Activated T-cell treated with anti-CD3 and anti-CD28 coated beads, Interleukin-2, amount 50 U/mL, for 48 hours (primary cell): Measurements from ENCODE around the gene SLC22A9.
"Not testable (repeated sequence)": the region's sequence is repeated elsewhere in the genome, so short reads cannot be mapped to it uniquely, and the experiment has no call there.

Experiments used
- DNase-seq, 2 experiments: peaks; one replicate each; pipeline ENCODE4 v3.0.0-alpha.2; 2020

SLC22A9 gene

DNA sequence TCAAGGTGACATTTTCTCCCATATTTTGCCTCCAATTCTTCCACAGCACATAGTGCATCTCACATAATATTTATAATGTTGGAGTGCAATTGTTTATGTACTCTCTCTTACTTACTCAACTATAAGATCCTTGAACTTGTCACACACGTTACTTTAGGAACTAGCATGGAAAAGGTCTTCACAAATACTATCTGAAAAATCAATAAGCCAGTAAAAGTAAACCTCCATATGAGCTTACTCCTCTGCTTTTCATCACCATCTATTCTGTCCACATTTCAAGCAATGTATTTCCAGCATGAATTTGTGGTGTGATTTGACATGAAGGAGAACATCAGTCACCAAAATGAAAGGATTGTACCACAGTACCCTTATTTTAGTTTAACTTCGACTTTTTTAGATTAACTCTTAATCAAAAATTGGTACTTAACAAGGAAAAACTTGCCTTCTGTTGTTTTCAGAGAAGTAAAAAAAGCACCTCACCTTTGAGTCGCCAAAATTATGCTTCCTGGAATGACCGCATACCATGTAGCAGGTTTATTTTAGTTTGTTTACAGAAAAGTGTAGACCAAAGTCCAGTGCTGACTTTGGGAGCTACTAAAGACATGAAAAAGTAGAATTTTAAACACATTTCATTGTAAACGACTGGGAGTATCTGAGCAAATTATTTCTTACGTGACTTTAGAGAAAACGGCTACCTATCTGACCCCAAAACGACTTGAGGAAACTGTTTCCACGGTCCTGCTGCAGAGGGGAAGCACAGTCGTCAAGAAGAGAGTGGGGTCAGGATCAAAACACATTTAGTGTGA lies at the start of gene SLC22A9:
SLC22A9 (plus strand) TSS at position 621 of the 806 bp plus-strand sequence. CDS start 272 bp downstream, outside the sequence.
- no peak for DNase-seq

DNA sequence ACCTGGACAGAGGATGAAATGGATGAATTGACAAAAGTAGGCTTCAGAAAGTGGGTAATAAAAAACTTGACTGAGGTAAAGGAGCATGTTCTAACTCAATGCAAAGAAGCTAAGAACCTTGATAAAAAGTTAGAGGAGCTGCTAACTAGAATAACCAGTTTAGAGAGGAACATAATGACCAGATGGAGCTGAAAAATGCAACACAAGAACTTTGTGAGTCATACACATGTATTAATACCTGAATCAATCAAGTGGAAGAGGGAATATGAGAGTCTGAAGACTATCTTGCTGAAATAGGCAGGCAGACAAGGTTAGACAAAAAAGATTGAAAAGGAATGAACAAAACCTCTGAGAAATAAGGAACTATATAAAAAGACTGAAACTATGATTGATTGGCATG lies 47.9 kb upstream of the SLC22A9 start:
- no peak for DNase-seq

DNA sequence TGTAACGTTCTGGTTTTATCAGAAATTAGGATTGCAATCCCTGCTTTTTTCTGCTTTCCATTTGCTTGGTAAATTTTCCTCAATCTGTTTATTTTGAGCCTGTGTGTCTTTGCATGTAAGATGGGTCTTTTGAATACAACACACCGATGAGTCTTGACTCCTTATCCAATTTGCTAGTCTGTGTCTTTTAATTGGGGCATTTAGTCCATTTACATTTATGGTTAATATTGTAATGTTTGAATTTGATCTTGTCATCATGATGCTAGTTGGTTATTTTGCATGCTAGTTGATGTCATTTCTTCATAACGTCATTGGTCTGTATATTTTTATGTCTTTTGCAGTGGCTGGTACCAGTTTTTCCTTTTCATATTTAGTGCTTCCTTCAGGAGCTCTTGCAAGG lies 34.5 kb upstream of the SLC22A9 start:
- not testable (repeated sequence) for DNase-seq

DNA sequence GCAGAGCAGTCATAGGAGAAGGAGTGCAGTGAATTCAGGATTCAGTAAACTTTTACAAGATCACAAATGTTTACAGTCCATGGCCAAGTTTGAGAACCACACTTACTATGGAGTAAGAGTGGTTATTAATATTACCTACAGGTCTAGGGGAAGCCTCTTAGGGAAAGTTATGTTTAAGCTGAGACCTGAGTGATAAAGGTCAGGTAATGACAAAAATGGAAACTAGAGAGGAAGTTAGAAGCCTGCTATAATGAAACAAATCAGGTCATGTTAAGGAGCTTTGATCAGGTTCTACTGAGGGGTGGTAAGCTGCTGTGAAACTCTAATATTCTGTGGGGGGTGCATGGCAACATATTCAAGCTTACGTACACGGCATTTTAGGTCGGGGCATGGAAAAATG lies 32.5 kb upstream of the SLC22A9 start:
- no peak for DNase-seq

DNA sequence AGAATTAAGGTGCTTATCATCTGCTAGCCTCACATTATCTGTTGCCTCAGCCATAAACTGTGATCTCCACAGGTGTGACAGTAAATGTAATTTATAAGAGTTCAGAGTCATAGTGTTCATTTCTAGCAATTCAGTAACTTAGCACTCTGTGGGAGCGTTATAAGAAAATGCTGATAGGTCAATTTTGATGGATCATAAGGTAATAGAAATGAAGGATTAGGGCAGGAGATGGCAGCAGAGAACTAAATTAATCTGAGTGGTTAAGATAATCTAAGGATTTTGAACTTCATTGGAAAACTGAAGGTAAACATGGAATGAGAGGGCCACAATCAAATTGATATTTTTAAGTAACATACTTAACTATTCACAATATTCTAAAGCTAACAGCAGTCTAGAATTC lies 26.5 kb upstream of the SLC22A9 start:
- DNase-seq: no peak

DNA sequence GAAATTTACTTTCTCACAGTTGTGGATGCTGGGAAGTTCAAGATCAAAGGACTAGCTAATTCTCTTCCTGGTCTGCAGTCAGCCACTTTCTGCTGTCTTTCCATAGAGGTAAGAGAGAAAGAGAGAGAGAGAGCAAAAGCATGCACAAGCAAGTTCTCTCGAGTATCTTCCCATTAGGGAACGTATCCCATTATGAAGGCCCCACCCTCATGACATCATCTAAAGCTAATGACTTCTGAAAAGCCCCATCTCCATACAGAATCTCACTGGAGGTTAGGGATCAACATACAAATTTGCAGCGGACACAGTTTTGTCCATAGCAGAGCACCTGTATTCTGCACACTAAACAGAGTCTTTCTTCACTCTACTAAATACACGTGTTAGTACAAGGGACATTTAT lies 17.4 kb upstream of the SLC22A9 start:
- DNase-seq: no peak

DNA sequence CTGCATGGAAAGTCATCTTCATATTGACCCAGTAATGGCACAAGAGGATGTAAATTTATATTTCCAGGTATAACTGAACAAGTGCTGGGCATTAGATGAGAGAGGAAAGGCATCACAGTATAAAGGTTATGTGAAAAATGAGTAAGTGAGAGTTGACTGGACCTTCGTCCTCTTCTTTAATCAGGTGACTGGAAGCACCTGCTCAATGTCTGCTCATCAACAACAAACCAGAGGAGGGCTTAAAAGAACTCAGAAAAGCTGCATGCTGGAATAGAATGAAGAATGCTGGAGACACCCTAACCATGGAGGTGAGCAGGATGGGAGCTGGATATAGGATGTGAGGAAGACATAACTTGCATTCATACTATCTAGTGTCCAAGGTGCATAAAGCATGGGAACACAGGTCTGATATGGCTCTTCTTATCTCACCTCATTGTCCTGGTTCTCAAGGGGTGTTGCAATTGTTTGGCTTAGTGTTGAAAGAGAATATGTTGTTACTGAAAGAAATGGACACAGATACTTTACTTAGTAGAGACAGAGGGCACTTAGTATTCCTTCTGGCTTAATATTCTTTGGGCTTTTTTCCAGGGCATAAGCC lies 7.3 kb upstream of the SLC22A9 start:
- DNase-seq: no peak

DNA sequence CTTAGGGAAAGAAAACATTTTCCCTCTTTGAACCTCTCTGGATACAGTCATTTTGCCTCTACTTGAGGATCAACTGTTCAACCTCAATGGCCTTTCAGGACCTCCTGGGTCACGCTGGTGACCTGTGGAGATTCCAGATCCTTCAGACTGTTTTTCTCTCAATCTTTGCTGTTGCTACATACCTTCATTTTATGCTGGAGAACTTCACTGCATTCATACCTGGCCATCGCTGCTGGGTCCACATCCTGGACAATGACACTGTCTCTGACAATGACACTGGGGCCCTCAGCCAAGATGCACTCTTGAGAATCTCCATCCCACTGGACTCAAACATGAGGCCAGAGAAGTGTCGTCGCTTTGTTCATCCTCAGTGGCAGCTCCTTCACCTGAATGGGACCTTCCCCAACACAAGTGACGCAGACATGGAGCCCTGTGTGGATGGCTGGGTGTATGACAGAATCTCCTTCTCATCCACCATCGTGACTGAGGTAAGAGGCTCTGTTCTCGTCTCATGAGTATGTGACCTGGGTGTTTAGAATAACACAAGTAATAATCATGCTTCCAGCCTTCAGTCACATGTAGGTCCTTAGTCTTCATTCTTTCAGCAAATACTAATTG lies 495 bp downstream of the SLC22A9 start:
- no peak for DNase-seq

DNA sequence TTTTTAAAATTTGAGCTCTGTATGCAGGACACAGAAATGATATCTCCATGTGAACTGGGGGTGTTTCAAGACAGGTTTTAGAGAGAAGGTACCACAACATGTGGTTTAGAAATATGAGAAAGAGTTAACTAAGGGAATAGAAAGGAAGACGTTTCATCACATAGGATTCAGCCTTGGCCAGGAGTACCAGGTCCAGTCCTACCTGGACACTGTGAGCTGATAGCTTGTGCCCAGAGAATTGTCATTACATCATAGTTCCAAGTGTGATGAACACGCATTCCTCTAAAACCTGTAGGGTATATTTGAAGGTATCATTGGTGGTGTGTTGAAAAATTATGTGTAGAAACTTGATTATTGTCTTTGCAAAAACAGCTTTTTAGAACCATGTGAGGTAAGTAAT lies 1.8 kb downstream of the SLC22A9 start:
- DNase-seq: no peak

DNA sequence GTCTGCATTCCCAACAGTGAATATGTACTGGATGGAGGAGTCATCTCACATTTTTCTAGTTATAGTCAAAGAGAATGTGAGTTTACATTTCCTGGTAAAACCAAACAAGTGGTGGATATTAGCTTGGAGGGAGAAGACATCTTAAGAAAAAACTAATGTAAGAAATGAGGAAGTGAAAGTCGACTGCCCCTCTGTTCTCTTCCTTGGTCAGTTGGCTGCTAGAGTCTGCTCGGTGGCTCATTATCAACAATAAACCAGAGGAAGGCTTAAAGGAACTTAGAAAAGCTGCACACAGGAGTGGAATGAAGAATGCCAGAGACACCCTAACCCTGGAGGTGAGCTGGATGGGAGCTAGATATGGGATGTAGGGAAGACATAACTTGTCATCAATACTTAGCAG lies 5.8 kb downstream of the SLC22A9 start:
- no peak for DNase-seq

DNA sequence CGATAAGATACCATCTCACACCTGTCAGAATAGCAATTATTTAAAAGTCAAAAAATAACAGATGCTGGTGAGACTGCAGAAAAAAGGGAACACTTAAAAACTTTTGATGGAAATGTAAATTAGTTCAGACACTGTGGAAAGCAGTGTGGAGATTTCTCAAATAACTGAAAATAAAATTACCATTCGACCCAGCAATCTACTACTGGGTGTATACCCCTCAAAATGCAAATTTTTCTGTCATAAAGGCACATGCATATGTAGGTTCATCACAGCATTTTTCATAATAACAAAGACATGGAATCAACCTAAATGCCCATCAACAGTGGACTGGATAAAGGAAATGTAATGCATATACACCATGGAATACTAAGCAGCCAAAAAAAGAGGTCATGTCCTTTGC lies 10.5 kb downstream of the SLC22A9 start:
- DNase-seq: no peak

DNA sequence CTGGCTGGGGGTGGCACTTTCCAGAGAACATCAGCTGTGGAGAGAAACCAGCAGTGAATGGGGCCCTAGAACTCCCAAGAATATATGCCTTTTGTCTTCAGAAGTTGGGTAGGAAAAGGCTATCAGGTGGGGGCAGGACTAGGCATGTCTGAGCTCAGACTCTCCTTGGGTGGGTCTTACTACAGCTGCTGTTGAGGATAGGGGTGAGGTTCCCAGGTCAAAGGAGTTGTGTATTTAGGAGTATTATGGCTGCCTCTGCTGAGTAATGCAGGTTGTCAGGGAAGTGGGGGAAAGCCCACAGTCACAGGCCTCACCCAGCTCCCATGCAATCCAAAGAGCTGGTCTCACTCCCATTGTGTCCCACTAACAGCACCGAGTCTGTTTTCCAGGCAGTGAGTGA lies 26.1 kb downstream of the SLC22A9 start:
- no peak for DNase-seq

DNA sequence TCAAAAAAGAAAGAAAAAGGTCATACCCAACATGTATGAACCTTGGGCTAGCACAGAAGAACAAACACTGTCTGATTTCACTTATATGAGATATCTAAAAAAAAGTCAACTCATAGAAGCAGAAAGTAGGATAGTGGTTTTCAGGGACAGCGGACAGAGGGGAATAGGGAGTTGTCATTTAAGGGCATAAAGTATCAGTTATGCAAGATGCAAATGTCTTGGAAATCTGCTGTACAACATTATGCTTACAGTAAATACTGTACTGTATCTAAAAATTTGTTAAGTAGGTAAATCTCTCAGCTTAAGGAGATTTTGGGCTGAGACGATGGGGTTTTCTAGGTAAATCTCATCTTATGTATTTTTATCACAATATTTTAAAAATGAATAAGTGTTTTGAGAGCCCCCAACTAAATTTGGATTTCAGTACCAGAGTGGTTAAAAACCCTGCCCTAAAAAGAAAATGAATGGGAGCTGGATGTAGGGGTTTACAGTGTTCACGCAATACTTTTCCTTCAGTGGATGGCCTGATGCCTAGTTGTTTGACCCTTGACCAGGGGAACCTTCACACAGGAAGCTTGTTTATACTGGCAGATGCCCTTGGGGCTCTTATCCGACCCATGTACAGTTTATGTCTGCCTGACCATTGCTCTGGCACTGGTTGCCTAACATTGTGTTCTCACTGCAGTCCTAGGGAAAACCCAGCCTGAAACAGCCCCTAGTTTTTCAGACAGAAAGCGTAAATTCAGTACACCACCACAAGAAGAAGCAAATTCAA lies 34.8 kb downstream of the SLC22A9 start:
- no peak for DNase-seq

DNA sequence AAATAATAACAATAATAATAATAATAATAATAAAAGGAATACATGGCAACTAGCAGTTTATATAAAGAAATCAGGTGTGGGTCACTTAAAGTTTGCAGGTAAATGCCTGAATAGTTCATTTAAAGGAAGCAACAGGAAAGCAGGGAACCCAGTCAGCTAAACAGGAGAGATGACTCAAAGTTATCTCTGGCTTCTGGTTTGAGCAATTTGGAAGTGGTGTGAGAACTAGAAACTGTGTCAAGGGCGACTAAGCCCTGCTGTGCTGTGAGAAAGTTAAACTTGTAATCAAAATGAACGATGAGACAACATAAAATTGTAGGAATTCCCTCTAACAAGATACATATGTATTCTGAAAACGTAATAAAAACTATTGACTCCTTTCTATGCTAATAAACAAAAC lies 35.5 kb downstream of the SLC22A9 start:
- no peak for DNase-seq

DNA sequence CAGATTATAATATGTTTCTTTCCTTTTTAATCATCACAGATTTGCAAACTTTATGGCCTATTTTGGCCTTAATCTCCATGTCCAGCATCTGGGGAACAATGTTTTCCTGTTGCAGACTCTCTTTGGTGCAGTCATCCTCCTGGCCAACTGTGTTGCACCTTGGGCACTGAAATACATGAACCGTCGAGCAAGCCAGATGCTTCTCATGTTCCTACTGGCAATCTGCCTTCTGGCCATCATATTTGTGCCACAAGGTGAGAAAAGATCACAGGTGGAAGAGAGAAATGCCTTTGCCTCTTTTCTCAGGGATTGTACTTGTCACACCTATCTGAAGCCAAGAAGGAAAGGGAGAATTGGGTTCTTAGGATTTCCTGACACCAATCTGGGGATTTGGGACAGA lies 36.9 kb downstream of the SLC22A9 start:
- DNase-seq: no peak

DNA sequence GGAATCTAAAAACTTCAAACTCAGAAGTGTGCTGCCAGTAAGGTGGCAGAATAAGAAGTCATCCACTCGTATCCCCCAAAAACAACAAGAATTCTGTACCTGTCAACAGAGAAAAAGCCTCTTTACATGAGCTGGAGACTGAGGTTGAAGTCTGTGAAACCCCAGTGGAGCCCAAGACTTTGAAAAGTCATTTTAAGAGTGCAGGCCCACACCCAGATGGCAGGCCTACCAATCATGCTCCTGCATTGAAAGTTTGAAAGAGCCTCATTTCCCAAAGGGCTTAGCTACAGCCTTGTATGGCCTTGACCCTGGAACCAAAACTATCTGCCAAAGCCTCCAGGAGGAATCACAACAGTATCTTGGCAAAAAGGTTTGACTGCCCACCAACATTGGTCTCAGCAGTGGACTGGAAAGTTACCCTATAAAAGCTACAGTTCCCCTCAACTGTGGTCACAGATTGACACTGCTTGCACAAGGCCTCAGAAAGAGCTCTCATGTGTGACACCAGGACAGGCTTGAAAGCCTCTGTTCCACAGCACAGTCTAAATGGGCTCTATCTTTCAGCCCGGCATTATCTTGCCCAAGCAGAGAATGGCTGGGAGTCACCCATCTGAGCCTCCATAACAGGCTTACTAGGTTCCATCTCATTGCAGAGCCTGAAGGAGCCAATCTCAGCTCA lies 47.7 kb downstream of the SLC22A9 start:
- no peak for DNase-seq

DNA sequence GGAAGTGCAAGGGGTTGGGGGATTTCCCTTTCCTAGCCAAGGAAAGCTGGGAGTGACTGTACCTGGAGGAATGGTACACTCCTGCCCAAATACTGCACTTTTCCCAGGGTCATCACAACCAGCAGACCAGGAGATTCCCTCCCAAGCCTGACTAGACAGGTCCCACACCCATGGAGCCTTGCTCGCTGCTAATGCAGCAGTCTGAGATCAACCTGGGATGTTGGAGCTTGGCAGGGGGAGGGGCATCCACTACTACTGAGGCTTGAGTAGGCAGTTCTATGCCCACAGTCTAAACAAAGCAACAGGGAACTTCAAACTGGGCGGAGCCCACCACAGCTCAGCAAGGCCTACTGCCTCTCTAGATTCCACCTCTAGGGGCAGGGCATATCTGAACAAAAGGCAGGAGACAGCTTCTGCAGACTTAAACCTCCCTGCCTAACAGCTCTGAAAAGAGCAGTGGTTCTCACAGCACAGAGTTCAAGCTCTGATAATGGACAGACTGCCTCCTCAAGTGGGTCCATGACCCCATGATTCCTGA lies 58.5 kb downstream of the SLC22A9 start:
- DNase-seq: no peak

DNA sequence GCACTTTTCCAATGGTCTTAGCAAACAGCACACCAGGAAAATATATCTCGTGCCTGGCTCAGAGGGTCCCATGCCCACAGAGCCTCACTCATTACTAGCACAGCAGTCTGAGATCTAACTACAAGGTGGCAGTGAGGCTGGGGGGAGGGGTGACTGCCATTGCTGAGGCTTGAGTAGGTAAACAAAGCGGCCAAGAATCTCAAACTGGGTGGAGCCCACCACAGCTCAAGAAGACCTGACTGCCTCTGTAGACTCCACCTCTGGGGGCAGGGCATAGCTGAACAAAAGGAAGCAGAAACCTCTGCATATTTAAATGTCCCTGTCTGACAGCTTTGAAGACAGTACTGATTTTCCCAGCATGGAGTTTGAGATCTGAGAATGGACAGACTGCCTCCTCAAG lies 61.1 kb downstream of the SLC22A9 start:
- DNase-seq: not testable (repeated sequence)

DNA sequence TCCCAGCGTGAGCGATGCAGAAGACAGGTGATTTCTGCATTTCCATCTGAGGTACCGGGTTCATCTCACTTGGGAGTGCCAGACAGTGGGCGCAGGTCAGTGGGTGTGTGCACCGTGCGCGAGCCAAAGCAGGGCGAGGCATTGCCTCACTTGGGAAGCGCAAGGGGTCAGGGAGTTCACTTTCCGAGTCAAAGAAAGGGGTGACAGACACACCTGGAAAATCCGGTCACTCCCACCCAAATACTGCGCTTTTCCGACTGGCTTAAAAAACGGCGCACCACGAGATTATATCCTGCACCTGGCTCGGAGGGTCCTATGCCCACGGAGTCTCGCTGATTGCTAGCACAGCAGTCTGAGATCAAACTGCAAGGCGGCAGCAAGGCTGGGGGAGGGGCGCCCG lies 65.8 kb downstream of the SLC22A9 start:
- not testable (repeated sequence) for DNase-seq

DNA sequence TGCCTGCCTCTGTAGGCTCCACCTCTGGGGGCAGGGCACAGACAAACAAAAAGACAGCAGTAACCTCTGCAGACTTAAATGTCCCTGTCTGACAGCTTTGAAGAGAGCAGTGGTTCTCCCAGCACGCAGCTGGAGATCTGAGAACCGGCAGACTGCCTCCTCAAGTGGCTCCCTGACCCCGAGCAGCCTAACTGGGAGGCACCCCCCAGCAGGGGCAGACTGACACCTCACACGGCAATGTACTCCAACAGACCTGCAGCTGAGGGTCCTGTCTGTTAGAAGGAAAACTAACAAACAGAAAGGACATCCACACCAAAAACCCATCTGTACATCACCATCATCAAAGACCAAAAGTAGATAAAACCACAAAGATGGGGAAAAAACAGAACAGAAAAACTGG lies 66.2 kb downstream of the SLC22A9 start:
- DNase-seq: not testable (repeated sequence)

DNA sequence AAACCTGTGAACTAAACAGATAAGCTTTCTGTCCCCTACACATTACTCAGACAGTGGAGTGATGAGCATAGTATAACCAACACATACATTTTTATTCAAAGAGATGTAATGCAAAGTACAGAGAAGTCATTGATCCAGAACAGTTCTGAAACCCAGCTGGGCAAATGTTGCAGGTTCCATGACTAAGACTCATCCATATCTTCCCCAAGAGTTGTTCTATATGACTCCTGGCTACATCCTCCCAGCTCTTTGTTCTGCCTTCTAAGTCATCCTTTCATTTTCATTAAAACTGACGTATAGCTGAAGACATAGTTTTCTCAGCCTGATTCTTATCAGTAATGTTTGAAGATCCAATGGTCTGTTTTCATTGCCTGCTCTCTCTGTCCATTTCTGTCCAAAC lies 74.1 kb downstream of the SLC22A9 start:
- DNase-seq: no peak

DNA sequence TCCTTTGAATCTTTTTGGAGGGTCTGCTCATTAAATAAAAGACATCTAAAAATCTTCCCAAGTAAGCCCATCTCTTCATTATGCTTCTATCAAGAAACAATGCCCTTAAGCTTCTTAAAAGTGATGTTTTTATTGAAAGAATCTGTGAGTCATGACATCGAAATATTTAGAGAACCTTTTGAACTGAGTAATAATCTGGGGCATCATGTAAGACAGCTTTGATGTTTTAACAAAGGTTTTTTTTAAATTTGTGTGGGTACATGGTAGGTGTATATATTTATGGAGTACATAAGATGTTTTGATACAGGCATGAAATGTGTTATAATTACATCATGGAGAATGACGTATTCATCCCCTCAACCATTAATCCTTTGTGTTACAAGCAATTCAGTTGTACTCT lies 74.6 kb downstream of the SLC22A9 start:
- no peak for DNase-seq

DNA sequence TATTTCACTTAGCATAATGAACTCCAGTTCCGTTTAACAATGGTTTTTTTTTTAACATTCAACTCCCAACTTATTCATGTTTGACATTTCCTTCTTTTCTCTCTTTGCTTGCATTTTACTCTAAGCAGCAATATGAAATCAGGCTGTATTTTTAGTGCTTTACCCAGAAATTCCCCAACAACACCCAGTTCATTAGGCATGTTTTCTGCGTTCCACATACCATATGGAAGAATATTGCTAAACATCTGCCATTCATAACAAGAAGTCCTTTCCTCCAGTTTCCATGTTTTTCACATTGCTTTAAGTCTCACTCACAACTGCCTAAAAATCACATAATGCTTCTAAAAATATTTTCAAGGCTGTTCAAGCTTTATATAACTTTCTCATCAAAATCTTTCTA lies 75.5 kb downstream of the SLC22A9 start:
- DNase-seq: no peak
